ENCODE data around the gene AGAP3.

DNA sequence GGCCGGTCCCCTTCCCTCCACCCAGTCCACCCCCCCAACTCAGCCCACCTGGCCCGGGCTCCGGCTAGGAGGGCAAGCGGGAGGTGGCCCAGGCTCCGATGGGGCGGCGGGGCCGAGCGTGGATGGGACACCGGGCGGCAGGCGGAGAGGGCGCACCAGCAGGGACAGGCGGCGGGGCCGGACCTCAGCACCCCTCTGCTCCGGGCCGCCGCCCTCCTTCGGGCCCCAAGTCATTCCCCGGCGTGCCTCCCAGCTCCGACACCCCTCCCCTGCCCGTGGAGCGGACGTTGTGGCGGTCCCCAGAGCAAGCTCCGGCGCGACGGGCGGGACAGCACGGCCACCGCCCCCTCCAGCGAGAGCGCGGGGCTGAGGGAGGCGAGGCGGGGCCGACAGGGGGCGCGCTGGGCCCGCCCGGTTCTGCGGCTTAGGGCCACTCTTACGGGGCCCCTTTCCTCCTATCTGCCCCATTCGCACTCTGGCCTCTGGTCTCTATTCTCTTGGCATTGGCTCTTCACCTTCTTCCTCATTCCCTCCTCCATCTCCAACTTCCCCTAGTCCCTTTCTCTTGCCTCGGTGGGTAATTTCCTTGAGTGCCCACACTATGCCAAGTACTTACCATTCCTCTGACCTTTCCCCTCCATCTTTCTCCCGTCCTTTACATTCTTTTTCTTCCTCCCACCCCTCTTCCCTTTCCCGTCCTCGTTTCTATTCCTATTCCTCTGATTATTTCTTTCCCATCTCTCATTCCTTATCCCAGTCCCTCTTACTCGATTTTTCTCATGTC is 81.9 kb downstream of the AGAP3 start:
- TF ChIP-seq, protein P1, sequence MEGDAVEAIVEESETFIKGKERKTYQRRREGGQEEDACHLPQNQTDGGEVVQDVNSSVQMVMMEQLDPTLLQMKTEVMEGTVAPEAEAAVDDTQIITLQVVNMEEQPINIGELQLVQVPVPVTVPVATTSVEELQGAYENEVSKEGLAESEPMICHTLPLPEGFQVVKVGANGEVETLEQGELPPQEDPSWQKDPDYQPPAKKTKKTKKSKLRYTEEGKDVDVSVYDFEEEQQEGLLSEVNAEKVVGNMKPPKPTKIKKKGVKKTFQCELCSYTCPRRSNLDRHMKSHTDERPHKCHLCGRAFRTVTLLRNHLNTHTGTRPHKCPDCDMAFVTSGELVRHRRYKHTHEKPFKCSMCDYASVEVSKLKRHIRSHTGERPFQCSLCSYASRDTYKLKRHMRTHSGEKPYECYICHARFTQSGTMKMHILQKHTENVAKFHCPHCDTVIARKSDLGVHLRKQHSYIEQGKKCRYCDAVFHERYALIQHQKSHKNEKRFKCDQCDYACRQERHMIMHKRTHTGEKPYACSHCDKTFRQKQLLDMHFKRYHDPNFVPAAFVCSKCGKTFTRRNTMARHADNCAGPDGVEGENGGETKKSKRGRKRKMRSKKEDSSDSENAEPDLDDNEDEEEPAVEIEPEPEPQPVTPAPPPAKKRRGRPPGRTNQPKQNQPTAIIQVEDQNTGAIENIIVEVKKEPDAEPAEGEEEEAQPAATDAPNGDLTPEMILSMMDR (conservative IDR thresholded peaks at IDR 0.05; ENCODE audit: low read depth, low read length): peak; percentile 43
- TF ChIP-seq RAD21 (IDR thresholded peaks at IDR 0.05; ENCODE audit: low read length): no peak
- no peak for TF ChIP-seq CEBPB (IDR thresholded peaks at IDR 0.05; ENCODE audit: low read depth, low read length)
- no peak for TF ChIP-seq POLR2A (IDR thresholded peaks at IDR 0.05; ENCODE audit: low read depth, low read length)
- no peak for TF ChIP-seq RCOR1 (IDR thresholded peaks at IDR 0.05; ENCODE audit: insufficient replicate concordance, low read length)
- TF ChIP-seq RFX5 (IDR thresholded peaks at IDR 0.05; ENCODE audit: low read depth, low read length): no peak
- no peak for TF ChIP-seq MAFK (IDR thresholded peaks at IDR 0.05; ENCODE audit: low read depth, low read length)
- no peak for TF ChIP-seq CHD1 (IDR thresholded peaks at IDR 0.05; ENCODE audit: low read depth, low read length)
- no peak for TF ChIP-seq MAZ (IDR thresholded peaks at IDR 0.05; ENCODE audit: borderline replicate concordance, low read depth, low read length)
- no peak for TF ChIP-seq FOS (IDR thresholded peaks at IDR 0.05; ENCODE audit: low read depth, low read length)
- TF ChIP-seq SMC3 (IDR thresholded peaks at IDR 0.05; ENCODE audit: low read depth, low read length): no peak
- TF ChIP-seq, protein P2, sequence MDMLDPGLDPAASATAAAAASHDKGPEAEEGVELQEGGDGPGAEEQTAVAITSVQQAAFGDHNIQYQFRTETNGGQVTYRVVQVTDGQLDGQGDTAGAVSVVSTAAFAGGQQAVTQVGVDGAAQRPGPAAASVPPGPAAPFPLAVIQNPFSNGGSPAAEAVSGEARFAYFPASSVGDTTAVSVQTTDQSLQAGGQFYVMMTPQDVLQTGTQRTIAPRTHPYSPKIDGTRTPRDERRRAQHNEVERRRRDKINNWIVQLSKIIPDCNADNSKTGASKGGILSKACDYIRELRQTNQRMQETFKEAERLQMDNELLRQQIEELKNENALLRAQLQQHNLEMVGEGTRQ (IDR thresholded peaks at IDR 0.05; ENCODE audit: low read depth, low read length): no peak
